Naive thymus-derived CD4-positive, alpha-beta T cell (primary cell): ENCODE measurements around the gene PCBP3. TPM values are rescaled to one million over a fixed set of nuclear protein-coding genes. Genes with fewer than 3 reads are reported as not detected.
A peak's percentile ranks its signal among the peaks of the same experiment; 100 is the strongest.

Experiments
- ATAC-seq: fragments of 150-1000 bp; cut with Tn5 transposase; 2 replicates; pipeline ENCODE4 v1.10.0; 2021; ENCODE audit warnings: mild to moderate bottlenecking, moderate library complexity
- CTCF ChIA-PET: fragments of 350-600 bp; sonication (Branson Sonifier 250); formaldehyde crosslinking; loops from one replicate; lab custom pipeline; 2021; ENCODE audit warnings: antibody characterized with exemption; lab: Charles Lee
- POLR2A ChIA-PET: fragments of 350-600 bp; sonication (Branson Sonifier 250); formaldehyde crosslinking; loops from one replicate; lab custom pipeline; 2021; ENCODE audit warnings: antibody characterized with exemption, inconsistent platforms; lab: Charles Lee
- DNase-seq, 9 donors: peaks; one replicate each; pipeline versions ENCODE4 v3.0.0 to v3.0.0-alpha.2; 2020 to 2022; ENCODE audit warnings: mixed read lengths in 1 of 9
- H3K27ac ChIP-seq: one replicate; pipeline ENCODE4 v1.7.0; 2013; ENCODE audit warnings: mild to moderate bottlenecking, low read depth, low read length, moderate library complexity
- H3K27me3 ChIP-seq, 2 donors: one replicate each; pipeline ENCODE4 v1.7.0; 2013; ENCODE audit warnings: low read length in 2 of 2, mild to moderate bottlenecking in 2 of 2, moderate library complexity in 2 of 2; ENCODE audit not compliant: control insufficient read depth in 2 of 2, insufficient read depth in 2 of 2
- H3K36me3 ChIP-seq, 3 experiments: 1 replicate in 2 of 3; 2 replicates in 1 of 3; pipeline ENCODE4 v1.7.0; 2013; ENCODE audit warnings: low read length in 3 of 3, mild to moderate bottlenecking in 3 of 3, moderate library complexity in 1 of 3; ENCODE audit not compliant: insufficient read depth in 3 of 3, control insufficient read depth in 2 of 3
- H3K4me1 ChIP-seq, 2 donors: one replicate each; pipeline ENCODE4 v1.7.0; 2013; ENCODE audit warnings: low read length in 2 of 2, mild to moderate bottlenecking in 2 of 2, moderate library complexity in 1 of 2; ENCODE audit not compliant: control insufficient read depth in 2 of 2, insufficient read depth in 2 of 2
- H3K4me3 ChIP-seq: 2 replicates; pipeline ENCODE4 v1.7.0; 2013; ENCODE audit warnings: mild to moderate bottlenecking, low read length
- H3K9me3 ChIP-seq, 3 experiments: 1 replicate in 2 of 3; 2 replicates in 1 of 3; pipeline ENCODE4 v1.7.0; 2013; ENCODE audit warnings: low read length in 3 of 3; ENCODE audit not compliant: control insufficient read depth in 2 of 3
- H3K27ac Mint-ChIP-seq, 9 donors: one replicate each; pipeline ENCODE4 v1.8.0; 2020 to 2022; ENCODE audit warnings: mixed read lengths in 9 of 9, mild to moderate bottlenecking in 8 of 9, moderate library complexity in 5 of 9, inconsistent platforms in 2 of 9
- H3K27me3 Mint-ChIP-seq, 5 donors: one replicate each; pipeline ENCODE4 v1.8.0; 2021 to 2022; ENCODE audit warnings: mixed read lengths in 5 of 5, mild to moderate bottlenecking in 1 of 5
- H3K36me3 Mint-ChIP-seq, 5 donors: one replicate each; pipeline ENCODE4 v1.8.0; 2020 to 2022; ENCODE audit warnings: mixed read lengths in 5 of 5, mild to moderate bottlenecking in 3 of 5, inconsistent platforms in 1 of 5
- H3K4me1 Mint-ChIP-seq, 7 donors: one replicate each; pipeline ENCODE4 v1.8.0; 2020 to 2022; ENCODE audit warnings: mixed read lengths in 7 of 7, mild to moderate bottlenecking in 3 of 7, inconsistent platforms in 1 of 7
- H3K4me3 Mint-ChIP-seq, 10 donors: one replicate each; pipeline ENCODE4 v1.8.0; 2020 to 2022; ENCODE audit warnings: mild to moderate bottlenecking in 10 of 10, mixed read lengths in 10 of 10, moderate library complexity in 6 of 10, inconsistent platforms in 2 of 10
- H3K9me3 Mint-ChIP-seq, 11 donors: one replicate each; pipeline ENCODE4 v1.8.0; 2020 to 2022; ENCODE audit warnings: mixed read lengths in 11 of 11, mild to moderate bottlenecking in 4 of 11, inconsistent platforms in 1 of 11, moderate library complexity in 1 of 11
- intact Hi-C, 2 donors: fragments of 100-400 bp; cut with micrococcal nuclease; formaldehyde crosslinking; loops; one replicate each; pipeline ENCODE4 v1.15.1; 2023
- polyA plus RNA-seq, 2 donors: library from polyadenylated mRNA; unstranded; fragments of 300-500 nt; fragmentation: Illumina TruSeq; gene quantifications; one replicate each; pipeline ENCODE4 v1.2.3, GENCODE V29; 2021
- total RNA-seq, 6 experiments: library from RNA in 5 of 6; stranded (reverse) in 5 of 6; gene quantifications; 1 replicate in 5 of 6; 2 replicates in 1 of 6; pipeline ENCODE4 v1.2.3 and lab custom pipeline; 2021 to 2026

Gene PCBP3
- total and polyA plus RNA-seq, 7 experiments from 2014 or later: 1.2 to 5.2 (median 1.6) TPM

DNA sequence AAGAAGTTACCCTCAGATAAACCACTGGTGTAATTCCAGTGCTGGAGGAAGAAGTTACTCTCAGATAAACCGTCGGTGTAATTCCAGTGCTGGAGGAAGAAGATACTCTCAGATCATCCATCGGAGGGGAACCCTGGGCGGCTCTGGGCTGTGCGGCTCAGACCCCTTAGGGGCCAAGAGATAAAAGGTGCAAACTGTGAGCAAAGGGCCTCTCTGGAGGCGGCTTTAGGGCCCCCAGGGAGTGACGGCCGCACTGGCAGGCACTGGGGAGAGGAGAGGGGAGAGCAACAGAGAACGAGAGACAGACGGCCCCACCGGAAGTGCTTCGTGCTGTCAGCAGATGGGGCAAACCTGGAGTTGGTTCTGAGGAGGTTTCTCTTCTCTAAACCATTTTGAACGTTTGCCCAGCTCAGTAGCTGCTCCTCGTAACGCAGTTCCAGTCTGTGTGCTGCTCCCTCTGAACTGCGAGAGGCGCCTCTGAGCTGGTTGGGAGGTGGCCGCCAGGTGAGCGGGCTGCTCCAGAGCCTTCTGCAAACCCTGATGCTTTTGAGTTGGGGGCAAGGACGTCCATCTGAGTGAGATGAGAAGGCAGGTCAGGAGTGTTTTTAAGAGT, 275.4 kb downstream of the PCBP3 start:
- H3K9me3 ChIP-seq: no peaks in the 10 kb centered on the region
- H3K4me3 Mint-ChIP-seq: no peak overlapping the region
- CTCF ChIA-PET: interaction anchor here (0.6 kb wide), 1 partner anchor 33 kb away, joined by 3 read pairs; no protein-coding TSS in a partner anchor
- no peak for ATAC-seq
- H3K36me3 ChIP-seq: no peaks in the 10 kb centered on the region
- H3K27ac Mint-ChIP-seq: no peak overlapping the region
- no peaks in the 10 kb centered on the region for H3K27me3 ChIP-seq
- H3K4me3 ChIP-seq: no peak overlapping the region
- DNase-seq: no peak
- POLR2A ChIA-PET: no interaction called here
- intact Hi-C loops: no loop called here
- H3K4me1 Mint-ChIP-seq: peaks cover 4 to 31% (median 22%) of the 10 kb centered on the region in 7 donors
- H3K9me3 Mint-ChIP-seq: no peaks in the 10 kb centered on the region
- H3K4me1 ChIP-seq: peaks cover 0 to 23% of the 10 kb centered on the region in 2 donors
- H3K27me3 Mint-ChIP-seq: no peaks in the 10 kb centered on the region
- H3K36me3 Mint-ChIP-seq: no peaks in the 10 kb centered on the region
- H3K27ac ChIP-seq: no peak overlapping the region

DNA sequence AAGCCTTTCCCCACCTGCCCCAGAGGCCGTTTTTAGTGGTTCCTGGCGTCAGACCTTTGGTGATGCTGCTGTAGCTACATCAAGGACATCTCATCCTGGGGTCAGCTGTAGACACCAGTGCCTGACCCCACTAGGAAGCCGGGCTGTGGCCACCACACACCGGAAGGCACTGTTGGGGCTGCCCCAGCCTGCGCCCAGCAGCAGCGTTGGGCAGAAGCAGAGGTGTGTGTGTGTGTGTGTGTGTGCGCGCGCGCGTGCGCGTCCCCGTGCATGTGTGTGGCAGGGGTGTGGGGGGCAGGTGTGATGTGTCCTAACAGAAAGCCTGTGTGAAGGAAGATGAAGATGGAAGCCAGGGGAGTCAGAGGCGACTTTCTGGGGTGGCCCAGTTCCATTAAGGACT, 276.1 kb downstream of the PCBP3 start:
- Histone ChIP-seq H3K9me3 (no peaks in the 10 kb centered on the region), H3K4me3 (no peak overlapping the region), H3K36me3 (no peaks in the 10 kb centered on the region), H3K27ac (no peak overlapping the region), H3K27me3 (no peaks in the 10 kb centered on the region), H3K4me1 (peaks cover 0 to 23% of the 10 kb centered on the region in 2 donors)
- CTCF ChIA-PET: interaction anchor here (0.6 kb wide), 1 partner anchor 33 kb away, joined by 3 read pairs; no protein-coding TSS in a partner anchor
- DNase-seq: no peak
- no peaks in the 10 kb centered on the region for H3K27me3 Mint-ChIP-seq
- no peaks in the 10 kb centered on the region for H3K36me3 Mint-ChIP-seq
- no peak for ATAC-seq
- no peaks in the 10 kb centered on the region for H3K9me3 Mint-ChIP-seq
- peak overlapping the region in 2 of 9 donors; percentile 26 to 84 for H3K27ac Mint-ChIP-seq
- no peak overlapping the region for H3K4me3 Mint-ChIP-seq
- POLR2A ChIA-PET: no interaction called here
- H3K4me1 Mint-ChIP-seq: peaks cover 4 to 31% (median 22%) of the 10 kb centered on the region in 7 donors
- intact Hi-C loops: no loop called here

DNA sequence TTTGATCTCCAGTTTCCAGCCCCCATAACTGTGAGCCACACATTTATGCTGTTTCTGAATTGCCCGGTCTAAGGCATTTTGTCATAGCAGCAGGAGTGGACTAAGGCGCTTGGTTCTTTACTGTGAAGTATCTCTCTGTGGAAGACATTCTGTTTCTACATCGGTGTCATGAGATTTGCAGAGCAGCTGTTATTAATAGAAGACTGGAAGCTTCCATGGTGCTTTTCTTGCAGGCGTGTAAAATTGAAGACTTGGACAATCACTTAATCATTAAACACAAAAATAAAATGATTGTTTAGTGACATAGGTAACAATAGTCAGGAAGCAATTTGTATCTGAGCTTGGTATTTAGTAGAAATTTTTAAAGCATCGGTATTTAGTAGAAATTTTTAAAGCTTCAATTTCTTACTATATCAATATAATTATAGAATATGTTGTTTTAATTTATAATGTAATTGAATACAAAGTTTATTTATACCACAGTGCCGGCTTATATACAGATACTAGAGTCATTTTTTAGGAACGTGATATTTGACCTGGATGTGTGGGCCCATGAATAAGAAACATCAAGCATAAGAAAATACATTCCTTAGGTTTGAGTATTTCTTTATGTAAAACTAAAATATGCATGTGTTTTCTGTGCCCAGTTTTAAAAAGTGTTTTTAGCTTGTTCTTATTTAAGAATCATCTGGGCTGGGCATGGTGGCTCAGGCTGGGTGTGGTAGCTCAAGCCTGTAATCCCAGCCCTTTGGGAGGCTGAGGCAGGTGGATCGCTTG, 277.5 kb downstream of the PCBP3 start:
- H3K36me3 Mint-ChIP-seq: no peaks in the 10 kb centered on the region
- intact Hi-C loops: loop anchor here in 1 of 2 donors (1.0 kb wide), 1 partner anchor 35 kb away; no protein-coding TSS in a partner anchor
- CTCF ChIA-PET: interaction anchor here (0.7 to 1.5 kb wide), 2 partner anchors 74 to 629 kb away, joined by 3 to 4 read pairs; no protein-coding TSS in a partner anchor

DNA sequence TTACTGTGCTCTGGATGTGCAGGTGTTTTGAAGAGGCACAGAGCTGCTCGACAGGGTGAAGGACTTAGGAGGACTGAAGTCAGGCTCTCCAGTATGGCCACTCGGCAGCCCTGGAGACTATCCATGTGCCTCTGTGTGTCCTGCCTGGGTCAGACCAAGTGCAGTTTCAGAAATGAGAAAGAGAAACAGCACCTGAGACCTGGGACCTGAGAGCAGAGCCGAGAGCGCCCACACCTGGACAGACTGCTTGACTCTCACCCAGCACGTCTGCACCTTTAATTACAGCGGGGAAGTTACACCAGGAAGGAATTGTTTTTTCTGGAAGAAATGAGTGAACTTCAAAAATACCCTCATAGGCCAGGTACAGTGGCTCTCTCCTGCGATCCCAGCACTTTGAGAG, 278.4 kb downstream of the PCBP3 start:
- POLR2A ChIA-PET: interaction anchor here (0.7 kb wide), 1 partner anchor 826 kb away, joined by 3 read pairs; no protein-coding TSS in a partner anchor
- Mint-ChIP-seq H3K4me1 (peaks cover 0 to 25% (median 18%) of the 10 kb centered on the region in 7 donors), H3K9me3 (peaks cover 0 to 2% (median 0%) of the 10 kb centered on the region in 11 donors), H3K27me3 (no peaks in the 10 kb centered on the region), H3K4me3 (no peak overlapping the region), H3K27ac (no peak overlapping the region), H3K36me3 (no peaks in the 10 kb centered on the region)
- Histone ChIP-seq H3K36me3 (no peaks in the 10 kb centered on the region), H3K9me3 (no peaks in the 10 kb centered on the region), H3K4me3 (no peak overlapping the region), H3K27me3 (no peaks in the 10 kb centered on the region), H3K27ac (no peak overlapping the region), H3K4me1 (peaks cover 0 to 14% of the 10 kb centered on the region in 2 donors)
- CTCF ChIA-PET: interaction anchor here (0.6 to 1.9 kb wide), 6 partner anchors 29 to 630 kb away, joined by 3 to 18 read pairs (median 3); no protein-coding TSS in a partner anchor
- ATAC-seq: no peak
- intact Hi-C loops: loop anchor here in 1 of 2 donors (2.0 kb wide), 1 partner anchor 29 kb away; no protein-coding TSS in a partner anchor
- DNase-seq: no peak

More for the DNA sequence above, 277.5 kb downstream of the PCBP3 start:
- H3K4me3 ChIP-seq: no peak overlapping the region
- Mint-ChIP-seq H3K27me3 (no peaks in the 10 kb centered on the region), H3K9me3 (peaks cover 0 to 2% (median 0%) of the 10 kb centered on the region in 11 donors), H3K4me3 (no peak overlapping the region), H3K27ac (no peak overlapping the region), H3K4me1 (peaks cover 0 to 21% (median 14%) of the 10 kb centered on the region in 7 donors)
- H3K36me3 ChIP-seq: no peaks in the 10 kb centered on the region
- H3K9me3 ChIP-seq: no peaks in the 10 kb centered on the region
- peaks cover 0 to 18% of the 10 kb centered on the region in 2 donors for H3K4me1 ChIP-seq
- no peak for DNase-seq
- no peak overlapping the region for H3K27ac ChIP-seq
- POLR2A ChIA-PET: interaction anchor here (0.9 kb wide), 1 partner anchor 32 kb away, joined by 3 read pairs; no protein-coding TSS in a partner anchor
- no peak for ATAC-seq
- H3K27me3 ChIP-seq: no peaks in the 10 kb centered on the region

DNA sequence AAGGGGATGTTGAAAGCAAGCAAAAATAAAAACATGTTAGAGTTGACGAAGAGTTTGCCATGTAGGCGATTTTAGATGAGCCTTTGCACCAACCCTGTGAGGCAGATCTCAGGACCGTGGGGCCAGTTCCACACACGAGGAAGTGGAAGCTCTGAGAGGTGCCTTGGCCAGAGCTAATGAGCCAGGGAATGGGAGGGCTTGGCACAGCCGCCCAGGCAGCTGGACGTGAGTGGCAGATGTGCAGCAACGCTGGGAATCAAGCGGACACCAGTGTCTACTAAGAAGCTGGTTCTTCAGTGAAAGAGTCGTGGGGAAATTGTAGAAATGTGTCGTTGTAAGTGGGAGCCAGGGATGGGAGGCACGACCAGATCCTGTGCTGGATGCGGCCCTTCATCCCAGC, 279.1 kb downstream of the PCBP3 start:
- H3K27ac ChIP-seq: no peak overlapping the region
- ChIA-PET CTCF (interaction anchor here (0.5 to 1.9 kb wide), 8 partner anchors 30 to 483 kb away, joined by 3 to 18 read pairs (median 3); no protein-coding TSS in a partner anchor), POLR2A (interaction anchor here (0.7 kb wide), 1 partner anchor 34 kb away, joined by 3 read pairs; no protein-coding TSS in a partner anchor)
- peaks cover 0 to 14% of the 10 kb centered on the region in 2 donors for H3K4me1 ChIP-seq
- Mint-ChIP-seq H3K36me3 (no peaks in the 10 kb centered on the region), H3K27me3 (no peaks in the 10 kb centered on the region), H3K27ac (peak overlapping the region in 2 of 9 donors; percentile 43 to 59), H3K4me1 (peaks cover 0 to 22% (median 19%) of the 10 kb centered on the region in 7 donors), H3K4me3 (peak overlapping the region in 1 of 10 donors; percentile 41), H3K9me3 (peaks cover 0 to 2% (median 0%) of the 10 kb centered on the region in 11 donors)
- H3K36me3 ChIP-seq: no peaks in the 10 kb centered on the region
- DNase-seq (no peak), ATAC-seq (no peak)
- no peaks in the 10 kb centered on the region for H3K9me3 ChIP-seq
- no peak overlapping the region for H3K4me3 ChIP-seq
- H3K27me3 ChIP-seq: no peaks in the 10 kb centered on the region
- intact Hi-C loops: loop anchor here in 1 of 2 donors (1.0 to 2.0 kb wide), 3 partner anchors 30 to 326 kb away; no protein-coding TSS in a partner anchor

DNA sequence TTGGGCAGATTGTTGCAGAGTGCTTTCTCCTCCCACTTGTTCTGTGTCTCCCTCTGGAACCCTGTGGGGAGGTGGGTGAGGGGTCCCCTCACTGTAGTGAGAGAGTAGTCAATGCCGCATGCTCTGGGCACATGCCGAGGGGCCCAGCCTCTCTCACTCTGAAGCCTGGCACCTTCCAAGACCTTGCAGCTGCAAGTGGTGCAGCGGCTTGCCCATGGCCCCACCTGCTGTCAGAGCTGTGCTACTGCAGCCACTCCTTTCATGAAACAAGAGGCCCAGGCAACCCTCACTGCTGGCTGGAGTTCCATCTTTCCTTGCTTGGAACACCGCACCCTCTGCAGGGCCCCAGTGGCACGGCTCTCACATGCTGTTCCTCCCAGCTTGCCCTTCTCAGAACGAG, 279.6 kb downstream of the PCBP3 start:
- Mint-ChIP-seq H3K27me3 (no peaks in the 10 kb centered on the region), H3K4me1 (peaks cover 0 to 22% (median 17%) of the 10 kb centered on the region in 7 donors), H3K27ac (no peak overlapping the region), H3K9me3 (peaks cover 0 to 2% (median 0%) of the 10 kb centered on the region in 11 donors), H3K4me3 (peak overlapping the region in 2 of 10 donors; percentile 44 to 51), H3K36me3 (no peaks in the 10 kb centered on the region)
- H3K4me1 ChIP-seq: peaks cover 0 to 14% of the 10 kb centered on the region in 2 donors
- H3K4me3 ChIP-seq: no peak overlapping the region
- intact Hi-C loops: loop anchor here in 1 of 2 donors (1.0 to 2.0 kb wide), 3 partner anchors 30 to 327 kb away; no protein-coding TSS in a partner anchor
- DNase-seq (peak; percentile 34 to 84 (median 75)), ATAC-seq (peak; percentile 90)
- ChIA-PET POLR2A (interaction anchor here (0.7 kb wide), 1 partner anchor 34 kb away, joined by 3 read pairs; no protein-coding TSS in a partner anchor), CTCF (interaction anchor here (0.6 to 1.9 kb wide), 6 partner anchors 30 to 484 kb away, joined by 3 to 18 read pairs (median 3); no protein-coding TSS in a partner anchor)
- H3K27me3 ChIP-seq: no peaks in the 10 kb centered on the region
- no peak overlapping the region for H3K27ac ChIP-seq
- H3K9me3 ChIP-seq: no peaks in the 10 kb centered on the region
- H3K36me3 ChIP-seq: no peaks in the 10 kb centered on the region
